B cell (primary cell): Measurements from ENCODE around the gene RBMX.

Experiments used
- EZH2 ChIP-seq: IDR thresholded peaks from 2 replicates; pipeline ENCODE4 v1.6.1; 2012; ENCODE audit warnings: borderline replicate concordance, low read depth, mild to moderate bottlenecking, moderate library complexity, low read length; ENCODE audit not compliant: insufficient read depth, poor library complexity, severe bottlenecking
- TF ChIP-seq, protein P1 (sequence below): fragments of 200-600 bp; IDR thresholded peaks from one replicate; pipeline ENCODE4 v1.8.0; 2022; ENCODE audit warnings: antibody characterized with exemption, mild to moderate bottlenecking

DNA sequence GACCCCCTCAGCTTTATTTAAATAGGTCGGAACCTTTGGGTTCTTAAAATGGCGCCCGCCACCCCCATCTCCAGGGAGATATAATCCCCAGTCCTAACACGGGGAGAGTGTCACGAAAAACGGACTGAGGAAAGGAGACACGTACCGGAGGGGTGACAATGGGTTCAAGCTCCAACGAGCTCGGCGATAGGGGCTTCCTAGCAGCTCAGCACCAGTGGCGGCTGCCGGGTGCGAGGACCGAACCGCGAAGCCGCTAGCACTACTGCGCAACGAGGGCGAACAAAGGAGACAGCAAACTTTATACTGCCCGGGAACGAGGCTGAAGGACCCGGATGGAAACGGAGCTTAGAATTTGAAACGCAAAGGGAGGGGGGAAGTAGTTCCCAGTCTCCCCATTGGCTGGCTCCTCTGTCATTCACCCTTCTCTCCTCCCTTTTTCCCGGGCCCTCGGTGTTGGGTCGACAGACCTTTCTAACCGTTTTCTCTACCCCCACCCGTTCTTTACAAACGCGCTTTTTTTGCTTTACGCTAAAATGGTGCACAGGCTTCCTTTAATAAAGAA, at the start of gene RBMX:
- TF ChIP-seq, protein P1, sequence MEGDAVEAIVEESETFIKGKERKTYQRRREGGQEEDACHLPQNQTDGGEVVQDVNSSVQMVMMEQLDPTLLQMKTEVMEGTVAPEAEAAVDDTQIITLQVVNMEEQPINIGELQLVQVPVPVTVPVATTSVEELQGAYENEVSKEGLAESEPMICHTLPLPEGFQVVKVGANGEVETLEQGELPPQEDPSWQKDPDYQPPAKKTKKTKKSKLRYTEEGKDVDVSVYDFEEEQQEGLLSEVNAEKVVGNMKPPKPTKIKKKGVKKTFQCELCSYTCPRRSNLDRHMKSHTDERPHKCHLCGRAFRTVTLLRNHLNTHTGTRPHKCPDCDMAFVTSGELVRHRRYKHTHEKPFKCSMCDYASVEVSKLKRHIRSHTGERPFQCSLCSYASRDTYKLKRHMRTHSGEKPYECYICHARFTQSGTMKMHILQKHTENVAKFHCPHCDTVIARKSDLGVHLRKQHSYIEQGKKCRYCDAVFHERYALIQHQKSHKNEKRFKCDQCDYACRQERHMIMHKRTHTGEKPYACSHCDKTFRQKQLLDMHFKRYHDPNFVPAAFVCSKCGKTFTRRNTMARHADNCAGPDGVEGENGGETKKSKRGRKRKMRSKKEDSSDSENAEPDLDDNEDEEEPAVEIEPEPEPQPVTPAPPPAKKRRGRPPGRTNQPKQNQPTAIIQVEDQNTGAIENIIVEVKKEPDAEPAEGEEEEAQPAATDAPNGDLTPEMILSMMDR: no peak
- TF ChIP-seq EZH2: no peak
